AG08395 (cell line): ENCODE data around the gene IGFBP7.
"Not testable (repeated sequence)": the region's sequence is repeated elsewhere in the genome, so short reads cannot be mapped to it uniquely, and the experiment has no call there.

ENCODE experiments used
- DNase-seq: peaks from one replicate; pipeline ENCODE4 v3.0.0; 2012; ENCODE audit warnings: mixed read lengths, low spot score

The IGFBP7 gene

DNA sequence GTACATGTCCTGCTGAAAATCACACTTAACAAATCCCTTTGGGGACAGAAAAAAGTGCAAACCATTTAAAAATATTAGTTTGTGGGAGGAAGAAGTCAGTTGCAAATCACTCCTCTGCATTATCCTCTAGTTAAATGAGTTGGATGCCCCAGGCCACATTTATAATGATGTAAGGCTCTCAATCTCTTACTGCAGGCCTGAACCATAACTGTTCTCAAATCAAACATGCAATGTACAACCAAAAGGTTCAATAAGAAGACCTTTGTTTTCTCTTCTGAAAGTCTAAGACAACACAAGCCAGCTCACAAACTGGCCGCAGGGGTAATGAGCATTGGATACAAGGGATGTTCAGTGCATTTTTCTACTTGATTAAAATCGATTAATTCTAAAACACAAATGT lies 39.7 kb downstream of the IGFBP7 start:
- no peak for DNase-seq

DNA sequence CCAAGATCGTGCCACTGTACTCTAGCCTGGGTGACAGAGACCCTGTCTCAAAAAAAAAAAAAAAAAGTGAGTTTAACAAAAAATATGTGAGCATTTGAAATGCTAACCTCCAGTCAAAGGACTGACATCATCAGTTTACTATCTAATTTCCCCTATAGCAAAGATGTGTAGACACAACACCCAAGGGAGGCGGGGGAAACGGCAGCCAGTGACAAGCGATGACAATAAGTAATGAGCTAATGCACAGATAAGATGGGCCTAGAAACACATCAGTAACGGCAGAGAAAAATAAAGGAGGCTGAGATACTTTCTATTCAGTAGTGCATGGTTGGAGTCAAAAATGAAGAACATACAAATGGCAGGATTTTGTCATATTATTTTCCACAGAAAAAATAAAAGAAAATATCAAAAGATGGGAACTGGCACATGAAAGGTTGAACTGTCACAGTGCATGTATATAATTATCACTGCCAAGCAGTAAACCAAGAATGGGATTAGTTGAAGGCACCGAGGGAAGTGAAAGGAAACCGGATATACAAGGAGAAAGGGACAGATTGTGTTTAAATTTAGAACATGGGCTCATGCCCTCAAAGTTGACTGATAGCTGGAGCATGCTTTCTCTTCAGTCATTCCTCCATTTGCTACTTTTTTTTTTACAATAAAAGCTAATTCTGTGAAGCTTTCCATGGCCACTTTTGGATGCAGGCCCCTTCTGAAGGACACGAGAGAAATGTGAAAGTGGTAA lies 41.8 kb downstream of the IGFBP7 start:
- DNase-seq, result no peak

DNA sequence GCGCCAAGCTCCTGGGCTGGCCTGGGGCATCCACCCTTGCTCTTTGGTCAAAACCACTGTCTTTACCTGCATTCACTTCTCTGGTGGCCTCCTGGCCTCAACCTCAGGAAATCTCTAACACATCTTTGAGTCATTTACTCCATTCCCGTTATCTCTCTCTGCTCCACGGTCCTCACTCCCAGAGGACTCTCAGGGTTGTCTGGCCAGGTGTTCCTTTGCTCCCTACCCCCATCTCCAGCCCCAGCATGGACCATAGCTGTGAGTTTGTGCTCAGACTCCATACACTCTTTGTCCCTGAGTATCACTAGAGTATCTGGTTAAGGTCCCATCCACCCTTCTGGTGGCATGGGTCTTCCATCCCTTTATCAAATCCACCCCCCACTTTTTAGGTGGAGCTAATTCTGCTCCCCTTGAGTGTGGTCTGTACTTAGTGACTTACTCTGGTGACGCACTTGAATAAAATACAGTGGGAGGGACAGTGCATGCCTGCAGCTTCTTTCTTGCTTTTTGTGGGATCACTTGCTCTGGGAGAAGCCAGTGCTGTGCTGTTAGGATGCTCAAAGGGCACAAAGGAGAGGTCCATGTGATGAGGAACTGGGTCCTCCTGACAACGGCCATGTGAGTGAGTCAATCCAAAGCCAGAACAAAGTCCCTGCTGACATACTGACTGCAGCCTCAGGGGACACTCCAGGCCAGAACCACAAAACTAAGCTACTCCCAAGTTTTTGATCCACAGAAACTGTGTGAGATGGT lies 44.3 kb downstream of the IGFBP7 start:
- DNase-seq, result no peak

DNA sequence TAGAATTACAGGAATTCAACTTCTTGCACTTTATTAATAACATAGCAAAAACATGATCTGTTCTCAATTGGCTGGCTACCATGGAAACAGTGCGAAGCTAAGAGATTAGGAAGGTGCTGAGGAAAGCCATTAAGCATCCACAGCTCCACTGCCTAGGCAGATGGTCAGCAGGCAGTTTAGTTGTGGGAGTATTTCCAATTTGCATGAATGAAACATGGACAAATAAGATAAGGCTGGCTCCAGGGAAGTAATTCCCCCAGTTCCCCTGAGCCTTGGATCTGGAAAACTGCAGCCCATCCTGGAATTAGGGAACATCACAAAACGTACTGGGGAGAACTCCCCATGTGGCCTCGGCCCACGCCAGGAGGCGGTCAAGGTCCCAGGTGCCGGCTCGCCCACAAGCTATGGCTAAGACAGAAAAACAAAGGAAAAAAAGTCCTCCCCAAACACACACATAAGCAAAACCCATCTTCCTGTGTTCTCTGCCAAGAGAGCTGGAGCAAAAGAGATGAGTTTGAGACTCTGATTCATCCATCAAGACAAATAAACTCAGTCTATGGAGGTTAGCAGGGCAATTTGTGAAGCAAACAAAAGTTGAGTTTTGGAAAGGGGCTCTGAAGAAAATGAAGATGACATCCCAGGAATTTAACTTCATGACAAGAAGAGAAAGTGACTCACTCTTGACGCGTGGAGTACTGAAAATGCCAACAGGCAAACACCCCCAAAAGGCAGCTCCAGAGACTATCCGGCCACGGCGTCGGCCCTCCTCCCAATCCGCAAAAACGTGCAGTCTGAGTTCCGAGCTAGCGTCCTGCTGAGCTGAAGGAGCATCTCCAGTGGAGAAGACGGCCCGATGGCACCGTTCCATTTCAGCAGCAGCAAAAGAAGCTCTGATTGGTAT lies 45.1 kb downstream of the IGFBP7 start:
- DNase-seq, result peak; percentile 70

DNA sequence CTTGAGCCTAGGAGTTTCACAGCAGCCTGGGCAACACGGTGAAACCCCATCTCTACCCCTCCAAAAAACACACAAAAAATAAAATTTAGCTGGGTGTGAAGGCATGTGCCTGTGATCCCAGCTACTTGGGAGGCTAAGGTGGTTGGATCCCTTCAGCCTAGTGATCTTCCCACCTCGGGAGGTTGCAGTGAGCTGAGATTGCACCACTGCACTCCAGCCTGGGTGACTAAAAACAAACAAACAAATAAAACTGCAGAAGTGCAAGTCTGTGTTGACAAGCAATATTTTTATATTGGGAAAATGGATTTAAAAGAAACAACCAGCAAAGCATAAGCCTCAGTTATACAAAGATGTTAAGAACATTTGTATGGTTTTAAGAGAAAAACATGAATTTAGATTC lies 46.1 kb downstream of the IGFBP7 start:
- DNase-seq, result no peak

DNA sequence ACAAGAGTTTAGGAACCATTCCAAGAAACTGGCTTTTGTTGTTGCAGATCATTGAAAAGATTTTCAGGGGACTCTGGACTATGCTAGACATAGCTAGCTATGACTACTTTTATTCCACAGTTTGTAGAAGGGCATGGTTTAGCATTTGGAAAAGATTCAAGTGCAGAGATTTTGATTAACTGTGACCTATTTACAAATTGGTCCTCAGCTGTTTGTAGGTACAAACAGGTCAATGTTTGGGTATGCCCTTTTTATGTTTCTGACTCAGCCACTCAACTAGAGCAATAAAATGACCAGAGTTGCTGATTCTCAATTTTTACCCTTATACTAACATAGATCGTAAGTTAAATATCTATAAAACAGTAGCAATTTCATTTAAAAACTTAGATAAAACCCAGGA lies 46.7 kb downstream of the IGFBP7 start:
- DNase-seq, result no peak

DNA sequence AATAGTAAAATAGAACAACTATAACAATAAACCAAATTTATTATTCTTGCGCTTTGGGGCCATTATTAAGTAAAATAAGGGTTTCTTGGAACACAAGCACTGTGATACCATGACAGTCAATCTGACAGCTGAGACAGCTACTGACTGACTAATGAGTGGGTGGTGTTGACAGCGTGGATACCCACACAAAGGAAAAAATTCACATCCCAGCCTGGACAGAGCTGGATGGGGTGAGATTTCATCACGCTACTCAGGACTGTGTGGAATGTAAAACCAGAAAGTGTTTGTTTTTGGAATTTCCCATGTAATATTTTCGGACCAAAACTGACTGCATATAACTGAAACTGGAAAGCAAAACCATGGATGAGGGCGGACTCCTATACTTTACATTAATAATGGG lies 48.8 kb downstream of the IGFBP7 start:
- DNase-seq, result peak; percentile 43

DNA sequence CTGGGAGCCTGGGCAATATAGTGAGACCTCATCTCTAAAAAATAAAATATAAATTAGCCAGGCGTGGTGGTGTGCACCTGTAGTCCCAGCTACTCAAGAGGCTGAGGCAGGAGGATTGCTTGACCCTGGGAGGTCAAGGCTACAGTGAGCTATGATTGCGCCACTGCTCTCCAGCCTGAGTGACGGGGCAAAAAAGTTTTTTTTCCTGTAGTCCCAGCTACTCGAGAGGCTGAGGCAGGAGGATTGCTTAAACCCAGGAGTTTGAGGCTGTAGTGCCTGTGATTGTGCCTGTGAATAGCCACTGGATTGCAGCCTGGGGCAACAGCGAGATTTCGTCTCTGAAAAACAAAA lies 49.5 kb downstream of the IGFBP7 start:
- not testable (repeated sequence) for DNase-seq

DNA sequence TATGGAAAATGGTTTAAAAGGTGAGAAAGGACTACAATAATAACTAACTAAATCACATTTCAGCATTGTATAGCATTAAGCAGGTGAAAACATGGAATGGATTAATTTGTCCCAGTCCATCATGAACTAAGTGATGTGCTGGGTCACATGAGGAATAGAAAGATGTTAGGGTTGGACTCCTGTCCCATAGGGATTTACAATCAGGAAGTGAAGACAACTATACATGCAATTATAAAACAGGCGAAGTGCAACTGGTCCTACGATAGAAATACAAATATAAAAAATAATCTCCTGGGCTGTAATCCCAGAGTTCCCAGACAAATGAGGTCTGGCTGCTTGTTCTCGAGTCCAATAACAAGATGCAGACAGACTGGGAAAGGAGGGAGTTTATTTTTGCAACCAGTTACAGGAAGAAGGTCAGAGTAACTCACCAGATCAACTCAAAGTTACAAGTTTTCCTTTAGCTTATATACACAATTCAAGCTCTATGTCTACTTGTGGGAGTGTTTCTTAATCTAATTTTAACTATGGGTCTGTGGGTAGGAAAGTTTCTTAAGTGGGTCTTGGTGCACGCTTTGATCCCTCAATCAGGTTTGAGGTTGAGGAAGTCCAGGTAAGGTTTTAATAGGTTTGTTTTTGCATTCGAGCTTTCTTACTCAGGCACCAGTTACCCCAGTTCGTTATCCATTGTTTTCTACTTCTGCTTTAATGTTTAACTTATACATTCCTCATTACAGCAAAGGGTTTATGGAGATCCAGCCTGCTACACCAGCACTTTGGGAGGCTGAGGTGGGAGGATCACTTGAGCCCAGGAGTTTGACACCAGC lies 50.1 kb downstream of the IGFBP7 start:
- no peak for DNase-seq

DNA sequence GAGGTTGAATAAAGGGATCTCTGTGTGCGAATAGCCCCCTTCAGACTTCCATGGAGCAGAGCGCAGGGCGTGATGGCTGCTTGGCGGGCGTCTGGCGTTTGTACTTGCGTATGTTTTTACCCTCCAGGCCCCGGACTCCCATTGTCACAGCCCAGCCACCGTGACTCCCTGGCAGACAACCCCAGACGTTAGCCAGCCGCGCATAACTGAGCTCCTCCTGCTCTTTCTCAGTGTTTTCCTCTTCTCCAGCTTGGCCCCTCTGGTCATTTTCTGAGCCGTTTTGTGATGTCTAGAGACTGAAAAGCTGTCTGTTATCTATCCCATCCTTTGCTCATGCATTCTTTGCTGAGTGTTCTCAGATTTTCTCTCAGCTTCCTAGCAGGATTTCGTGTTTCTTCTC lies 54.3 kb downstream of the IGFBP7 start:
- DNase-seq, result no peak

DNA sequence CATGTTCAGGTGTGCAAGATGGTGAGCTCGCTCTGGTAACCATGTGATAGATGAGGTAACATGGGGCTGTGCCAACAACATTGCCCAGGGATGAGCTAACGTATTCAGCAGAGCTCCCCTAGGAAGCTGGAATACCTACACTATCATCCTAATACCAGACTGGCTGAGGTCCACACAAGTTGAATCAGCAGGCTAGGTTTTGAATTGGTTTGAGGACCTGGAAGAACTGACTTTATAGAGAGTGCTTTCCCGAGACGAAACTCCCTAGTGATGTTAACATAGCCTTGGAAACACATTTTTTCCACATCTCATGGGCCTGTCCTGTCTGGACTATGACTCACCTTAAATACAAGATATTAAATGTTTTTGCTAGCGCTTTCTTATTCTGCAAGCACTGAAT lies 56.7 kb downstream of the IGFBP7 start:
- no peak for DNase-seq

DNA sequence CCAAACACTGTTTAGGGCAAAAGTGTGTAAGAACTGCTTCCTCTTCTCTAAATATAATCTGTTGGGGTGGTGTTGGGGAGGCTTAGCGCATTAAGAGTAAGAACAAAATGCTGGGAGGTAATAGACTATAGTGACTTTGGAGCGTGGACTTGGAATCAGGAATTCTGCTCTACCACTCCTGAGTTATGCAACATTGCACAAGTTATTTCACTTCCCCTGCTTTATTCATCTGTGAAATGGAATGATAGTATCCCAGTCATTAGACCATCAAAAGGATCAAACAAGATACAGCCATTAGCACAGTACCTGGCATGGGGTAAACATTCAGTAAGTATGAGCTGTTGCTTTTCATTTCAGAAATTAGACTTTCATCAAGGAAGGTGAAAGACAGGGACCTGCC lies 58.7 kb downstream of the IGFBP7 start:
- no peak for DNase-seq

DNA sequence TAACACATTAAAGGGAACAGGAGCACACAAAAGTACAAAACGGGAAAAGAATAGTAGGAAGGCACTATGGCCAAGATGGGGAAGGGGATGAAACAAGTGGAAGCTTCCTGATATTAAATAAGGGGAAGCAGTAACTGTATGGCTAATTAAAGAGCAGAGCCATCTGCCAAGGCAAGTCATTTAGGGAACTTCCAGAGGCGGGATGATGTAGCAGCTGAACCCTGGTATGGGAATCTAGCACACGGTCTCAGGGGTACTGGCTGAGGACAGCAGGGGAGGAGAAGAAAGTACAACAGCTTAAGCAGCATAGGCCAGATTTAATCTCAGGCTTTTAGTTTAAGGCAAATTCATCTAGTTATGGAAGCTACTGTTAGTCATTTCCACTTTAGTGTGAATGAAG lies 59.1 kb downstream of the IGFBP7 start:
- no peak for DNase-seq

DNA sequence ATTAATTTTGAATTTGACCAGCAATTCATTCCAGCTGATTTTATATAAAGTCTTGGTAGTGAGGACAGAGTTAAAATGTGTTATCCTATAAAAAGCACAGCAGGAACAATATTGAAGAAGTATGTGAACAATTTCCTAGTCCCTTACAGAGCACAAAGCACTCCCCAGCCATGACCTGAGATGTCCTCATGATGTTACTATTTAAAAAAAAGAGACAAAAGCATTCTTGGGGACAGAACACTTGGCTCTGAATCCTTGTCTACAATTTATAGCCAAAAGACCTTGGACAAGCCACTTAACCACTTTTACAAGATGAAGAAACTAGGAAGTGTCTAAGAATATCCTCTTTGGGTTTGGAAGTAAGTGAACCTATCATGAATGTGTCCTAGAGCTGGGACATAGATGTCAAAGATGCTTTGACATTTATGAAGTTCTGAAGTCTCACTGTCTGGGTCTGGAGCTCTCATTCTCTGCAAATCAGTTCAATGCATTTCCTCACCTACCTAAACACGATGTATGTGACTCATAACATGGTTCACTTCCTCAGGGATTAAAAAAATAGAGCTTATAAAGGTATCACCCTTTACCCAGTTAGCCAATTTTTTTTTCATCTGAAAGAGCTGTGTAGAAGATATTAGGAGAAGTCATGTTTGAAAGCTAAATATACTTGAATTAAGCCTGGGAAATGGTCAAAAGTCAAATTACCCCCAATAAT lies 61.4 kb downstream of the IGFBP7 start:
- DNase-seq, result peak; percentile 22

DNA sequence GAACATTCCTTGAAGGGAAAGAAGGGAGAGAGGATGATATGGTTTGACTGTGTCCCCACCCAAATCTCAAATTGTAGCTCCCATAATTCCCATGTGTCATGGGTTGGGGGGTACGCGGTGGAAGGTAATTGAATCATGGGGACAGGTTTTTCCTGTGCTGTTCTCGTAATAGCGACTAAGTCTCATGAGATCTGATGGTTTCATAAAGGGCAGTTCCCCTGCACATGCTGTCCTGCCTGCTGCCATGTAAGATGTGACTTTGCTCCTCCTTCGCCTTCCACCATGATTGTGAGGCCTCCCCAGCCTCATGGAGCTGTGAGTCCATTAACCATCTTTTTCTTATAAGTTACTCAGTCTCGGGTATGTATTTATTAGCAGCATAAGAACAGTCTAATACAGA lies 63.1 kb downstream of the IGFBP7 start:
- DNase-seq, result not testable (repeated sequence)

DNA sequence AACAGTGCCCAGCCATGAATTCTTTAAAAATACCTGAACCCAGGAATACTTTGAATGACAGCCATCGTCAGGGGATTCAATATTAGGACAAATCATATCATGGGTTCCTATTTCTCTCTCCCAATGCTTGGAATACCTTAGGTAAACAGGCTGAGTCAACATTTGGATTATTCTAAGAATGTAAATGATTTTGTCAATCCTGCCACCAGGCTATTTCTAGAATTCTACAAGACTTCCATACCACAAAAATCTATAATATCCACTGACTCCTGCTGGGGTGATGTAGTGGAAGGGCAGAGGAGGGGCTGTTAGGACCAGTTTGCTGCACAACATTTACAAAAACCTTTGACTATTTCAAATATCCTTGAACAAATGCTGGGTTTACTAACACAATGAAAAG lies 65.2 kb downstream of the IGFBP7 start:
- peak; percentile 59 for DNase-seq

DNA sequence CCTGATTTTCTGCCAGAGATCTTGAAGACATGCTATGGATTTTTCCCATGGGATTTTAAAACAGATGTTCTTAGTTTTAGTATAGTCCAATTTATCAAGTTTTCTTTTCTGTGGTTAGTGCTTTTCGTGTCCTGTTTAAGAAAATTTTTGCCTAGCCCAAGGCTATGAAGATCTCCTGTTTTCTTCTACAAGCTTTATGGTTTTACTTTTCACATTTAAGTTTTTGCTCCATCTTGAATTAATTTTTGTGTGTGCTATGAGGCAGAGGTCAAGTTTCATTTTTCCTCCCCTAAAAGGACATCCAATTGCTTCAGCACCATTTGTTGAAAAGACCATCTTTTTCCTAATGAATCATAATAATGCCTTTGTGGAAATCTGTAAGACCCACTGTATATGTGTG lies 65.9 kb downstream of the IGFBP7 start:
- DNase-seq, result peak; percentile 28

DNA sequence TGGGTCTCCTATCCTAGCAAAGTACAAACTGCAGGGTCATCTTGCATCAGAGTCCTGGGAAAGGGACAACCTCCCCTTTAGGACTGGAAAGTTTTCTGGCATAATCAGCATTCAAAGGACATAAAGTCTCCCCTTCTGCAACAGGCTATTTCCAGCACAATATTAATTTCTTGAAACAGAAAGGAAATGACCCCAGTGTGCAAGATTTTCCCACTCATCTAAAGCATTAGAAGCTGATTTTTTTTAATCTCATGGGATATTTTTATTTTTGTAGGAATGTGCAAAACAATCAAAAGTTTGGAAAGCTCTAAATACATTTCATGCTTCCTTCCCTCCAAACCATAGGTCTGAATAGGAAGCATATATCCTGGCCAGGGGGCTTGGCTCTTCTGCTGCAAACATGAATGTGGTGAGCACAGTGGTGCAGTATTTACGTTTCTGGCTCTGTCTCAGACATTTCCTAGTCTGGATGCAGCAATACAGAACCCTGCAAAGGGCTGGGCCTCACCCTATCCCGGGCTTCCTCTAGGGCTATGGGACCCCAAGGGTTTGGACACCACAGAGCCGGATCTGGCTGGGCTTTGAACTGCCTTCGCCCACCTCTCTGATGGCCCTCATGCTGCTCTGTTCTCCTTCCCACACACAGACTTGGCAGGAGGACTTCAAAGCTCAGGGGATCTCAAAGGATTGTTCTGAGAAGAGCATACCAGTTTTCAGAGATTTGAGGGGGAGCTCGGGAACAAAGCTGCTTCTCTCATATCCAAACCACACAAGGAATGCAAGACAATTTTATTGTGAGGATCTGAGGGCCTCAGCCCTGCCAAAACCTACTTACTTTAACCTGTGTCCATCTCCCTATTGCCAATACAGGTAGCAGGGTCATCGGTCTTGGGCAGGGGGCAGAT lies 66.6 kb downstream of the IGFBP7 start:
- peak; percentile 78 for DNase-seq

DNA sequence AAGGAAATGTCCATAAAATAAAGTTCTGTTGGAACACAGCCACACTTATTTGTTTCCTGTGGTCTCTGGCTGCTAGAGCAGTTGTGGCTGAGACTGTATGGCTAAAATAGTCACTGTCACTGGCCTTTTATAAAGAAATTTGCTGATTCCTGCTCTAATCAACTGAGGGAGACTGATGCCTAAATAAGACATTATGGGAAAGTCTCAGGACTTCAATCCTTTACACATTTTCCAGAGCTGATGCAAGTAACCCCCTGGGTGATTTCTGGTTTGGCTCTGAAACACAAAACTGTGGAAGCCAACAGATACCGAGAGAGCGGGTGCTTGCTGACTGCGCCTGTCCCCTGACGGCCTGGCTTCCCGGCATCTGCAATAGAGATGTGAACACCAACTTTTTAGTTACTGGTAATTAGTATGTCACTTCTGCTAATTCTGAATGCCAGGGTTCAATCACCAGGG lies 67.4 kb downstream of the IGFBP7 start:
- peak; percentile 36 for DNase-seq

DNA sequence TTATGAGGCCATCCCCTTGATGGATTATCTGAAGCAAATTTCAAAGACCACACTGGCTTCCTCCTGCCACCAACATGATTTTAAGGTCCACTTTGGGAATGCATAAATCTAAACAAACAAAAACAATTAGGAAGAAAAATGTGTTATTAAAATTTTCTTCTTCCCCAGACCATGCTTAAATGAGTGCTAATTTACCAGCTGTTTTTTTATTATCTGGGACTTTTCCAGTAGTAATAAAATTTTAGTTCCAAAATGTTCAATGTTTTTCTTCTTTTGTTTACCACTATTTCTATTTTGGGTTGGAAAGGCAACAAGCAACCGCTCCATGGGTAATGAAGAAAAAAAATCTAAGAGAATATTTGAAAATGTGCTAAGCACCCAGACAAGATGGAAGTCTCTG lies 69.2 kb downstream of the IGFBP7 start:
- DNase-seq, result no peak
